Stomach (tissue), 19 donors: Measurements from ENCODE around the gene COQ3. TPM values are rescaled to one million over a fixed set of nuclear protein-coding genes. Genes with fewer than 3 reads are reported as not detected.

Source experiments
- DNase-seq, 2 donors: peaks; one replicate each; pipeline versions ENCODE4 v3.0.0 to v3.0.0-alpha.2; 2013 to 2019
- H3K27ac ChIP-seq, 5 donors: fragments of 200-600 bp in 4 of 5; sonication (generic) in 4 of 5; one replicate each; pipeline ENCODE4 v1.5.1; 2013 to 2019; ENCODE audit warnings: mild to moderate bottlenecking in 1 of 5, moderate library complexity in 1 of 5
- H3K27me3 ChIP-seq, 3 donors: fragments of 200-600 bp; sonication (generic); one replicate each; pipeline ENCODE4 v1.5.1; 2017 to 2019; ENCODE audit warnings: mixed run types in 1 of 3
- H3K36me3 ChIP-seq, 4 donors: fragments of 200-600 bp; sonication (generic); 1 replicate in 3 of 4; 2 replicates in 1 of 4; pipeline ENCODE4 v1.5.1; 2016 to 2019
- H3K4me1 ChIP-seq, 4 donors: fragments of 200-600 bp; sonication (generic); one replicate each; pipeline ENCODE4 v1.5.1; 2016 to 2019
- H3K4me3 ChIP-seq, 4 donors: fragments of 200-600 bp; sonication (generic) in 3 of 4; one replicate each; pipeline ENCODE4 v1.5.1; 2016 to 2019; ENCODE audit warnings: mild to moderate bottlenecking in 1 of 4
- H3K9me3 ChIP-seq, 4 donors: fragments of 200-600 bp; sonication (generic); one replicate each; pipeline ENCODE4 v1.5.1; 2016 to 2019
- EP300 ChIP-seq: sonication (generic); formaldehyde crosslinking; IDR thresholded peaks from one replicate; pipeline ENCODE4 v1.6.1; 2017; ENCODE audit warnings: antibody characterized with exemption
- POLR2A ChIP-seq, 4 donors: fragments of 450-650 bp; IDR thresholded peaks; one replicate each; pipeline ENCODE4 v1.6.1; 2016; ENCODE audit warnings: antibody characterized with exemption in 4 of 4, control low read depth in 2 of 4, mild to moderate bottlenecking in 1 of 4, moderate library complexity in 1 of 4
- POLR2AphosphoS5 ChIP-seq, 3 donors: sonication (generic); formaldehyde crosslinking; IDR thresholded peaks; one replicate each; pipeline ENCODE4 v1.6.1; 2016; ENCODE audit warnings: antibody characterized with exemption in 3 of 3
- WGBS, 5 donors: extraction: QIAGEN DNeasy Blood & Tissue Kit in 3 of 5; methylation state at CpG; one replicate each; pipeline versions ENCODE4 v1.1.5 to v1.1.7; 2013 to 2018; 5-methylcytosine and 5-hydroxymethylcytosine counted together
- intact Hi-C: fragments of 100-400 bp; cut with DNase I; formaldehyde crosslinking; loops from one replicate; pipeline ENCODE4 v1.15.1; 2023; ENCODE audit warnings: low total_unique reads
- long read RNA-seq, 10 donors: transcript quantifications; one replicate each; lab custom pipeline, GENCODE V29; 2026
- polyA plus RNA-seq, 3 donors: library from polyadenylated mRNA; stranded (reverse); fragments of 200-250 nt; gene quantifications; one replicate each; pipeline ENCODE4 v1.2.3, GENCODE V29; 2013
- total RNA-seq, 5 donors: library from RNA; depleted of rRNA; stranded (reverse); fragments of >200 nt; gene quantifications; one replicate each; pipeline versions ENCODE4 v1.1.0 to v1.2.3, GENCODE V29; 2014 to 2016
- TF ChIP-seq, protein P1 (sequence below), 7 experiments: fragments of 450-650 bp in 4 of 7; fragments of 200-600 bp in 3 of 7; sonication (generic) in 3 of 7; IDR thresholded peaks; one replicate each; pipeline ENCODE4 v1.5.1; 2016 to 2019; ENCODE audit warnings: antibody characterized with exemption in 7 of 7, control low read depth in 2 of 7, mild to moderate bottlenecking in 1 of 7
- donor health status: healthy with polysubstance abuse.
- donor health status: Bipolar disorder and iron deficiency.
- donor health status: healthy.

Gene COQ3, protein sequence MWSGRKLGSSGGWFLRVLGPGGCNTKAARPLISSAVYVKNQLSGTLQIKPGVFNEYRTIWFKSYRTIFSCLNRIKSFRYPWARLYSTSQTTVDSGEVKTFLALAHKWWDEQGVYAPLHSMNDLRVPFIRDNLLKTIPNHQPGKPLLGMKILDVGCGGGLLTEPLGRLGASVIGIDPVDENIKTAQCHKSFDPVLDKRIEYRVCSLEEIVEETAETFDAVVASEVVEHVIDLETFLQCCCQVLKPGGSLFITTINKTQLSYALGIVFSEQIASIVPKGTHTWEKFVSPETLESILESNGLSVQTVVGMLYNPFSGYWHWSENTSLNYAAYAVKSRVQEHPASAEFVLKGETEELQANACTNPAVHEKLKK
- total RNA-seq, result 1 to 10 TPM in 2 of 5 donors, under 1 TPM in 1, not detected in 2; 0.58 to 4.4 (median 4.0) TPM
- 10 to 100 TPM in 2 of 3 donors, 1 to 10 TPM in 1; 8.6 to 11.4 (median 10.5) TPM for polyA plus RNA-seq
- long read RNA-seq, donor 1, partial matches to known transcripts, result 0 of 3 reads
- long read RNA-seq, donor 1, other reads (novel, unspliced or antisense), result 0 of 3 reads
- long read RNA-seq, donor 2, transcript COQ3-201 (7 exons, 1,335 nt), result major isoform, 8 of 8 reads
- long read RNA-seq, donor 2, partial matches to known transcripts, result 0 of 8 reads
- long read RNA-seq, donor 2, other reads (novel, unspliced or antisense), result 0 of 8 reads
- long read RNA-seq, donor 3, partial matches to known transcripts, result 0 of 1 reads
- long read RNA-seq, donor 3, other reads (novel, unspliced or antisense), result 0 of 1 reads
- long read RNA-seq, donor 4, partial matches to known transcripts, result 0 of 2 reads
- long read RNA-seq, donor 4, other reads (novel, unspliced or antisense), result 0 of 2 reads
- long read RNA-seq, donor 5, partial matches to known transcripts, result 0 of 2 reads
- long read RNA-seq, donor 5, other reads (novel, unspliced or antisense), result 0 of 2 reads
- long read RNA-seq, donor 6, transcript COQ3-201 (7 exons, 1,335 nt), result major isoform, 7 of 7 reads
- long read RNA-seq, donor 6, partial matches to known transcripts, result 0 of 7 reads
- long read RNA-seq, donor 6, other reads (novel, unspliced or antisense), result 0 of 7 reads
- long read RNA-seq, donor 7, partial matches to known transcripts, result 0 of 1 reads
- long read RNA-seq, donor 7, other reads (novel, unspliced or antisense), result 0 of 1 reads
- long read RNA-seq, donor 8, partial matches to known transcripts, result 0 of 3 reads
- long read RNA-seq, donor 8, other reads (novel, unspliced or antisense), result 0 of 3 reads
- long read RNA-seq, donor 9, partial matches to known transcripts, result 0 of 2 reads
- long read RNA-seq, donor 9, other reads (novel, unspliced or antisense), result 0 of 2 reads
- long read RNA-seq, donor 10, result 0 reads

GRCh38 chr6:99393698-99394531, at the start of gene COQ3:
TSS of gene COQ3 (minus strand) at chr6:99394195. CDS start at chr6:99394179, 16 bp downstream.
- Histone ChIP-seq H3K4me1 (peaks cover 4 to 12% (median 5%) of the 10 kb centered on the region in 4 donors), H3K27me3 (no peaks in the 10 kb centered on the region), H3K4me3 (peak within 1 kb of the TSS; percentile 62 to 93 (median 74)), H3K36me3 (peaks cover 0 to 20% (median 18%) of the 10 kb centered on the region in 4 donors), H3K27ac (peak within 1 kb of the TSS; percentile 74 to 85 (median 84)), H3K9me3 (no peaks in the 10 kb centered on the region)
- 6 to 15% (median 10%) methylated on average over 41 to 56 of the region's 56 CpGs for WGBS, 5 donors
- intact Hi-C loops, result no loop called here
- no peak for TF ChIP-seq EP300
- TF ChIP-seq POLR2AphosphoS5 (IDR thresholded peaks at IDR 0.05), result no peak
- TF ChIP-seq, protein P1, sequence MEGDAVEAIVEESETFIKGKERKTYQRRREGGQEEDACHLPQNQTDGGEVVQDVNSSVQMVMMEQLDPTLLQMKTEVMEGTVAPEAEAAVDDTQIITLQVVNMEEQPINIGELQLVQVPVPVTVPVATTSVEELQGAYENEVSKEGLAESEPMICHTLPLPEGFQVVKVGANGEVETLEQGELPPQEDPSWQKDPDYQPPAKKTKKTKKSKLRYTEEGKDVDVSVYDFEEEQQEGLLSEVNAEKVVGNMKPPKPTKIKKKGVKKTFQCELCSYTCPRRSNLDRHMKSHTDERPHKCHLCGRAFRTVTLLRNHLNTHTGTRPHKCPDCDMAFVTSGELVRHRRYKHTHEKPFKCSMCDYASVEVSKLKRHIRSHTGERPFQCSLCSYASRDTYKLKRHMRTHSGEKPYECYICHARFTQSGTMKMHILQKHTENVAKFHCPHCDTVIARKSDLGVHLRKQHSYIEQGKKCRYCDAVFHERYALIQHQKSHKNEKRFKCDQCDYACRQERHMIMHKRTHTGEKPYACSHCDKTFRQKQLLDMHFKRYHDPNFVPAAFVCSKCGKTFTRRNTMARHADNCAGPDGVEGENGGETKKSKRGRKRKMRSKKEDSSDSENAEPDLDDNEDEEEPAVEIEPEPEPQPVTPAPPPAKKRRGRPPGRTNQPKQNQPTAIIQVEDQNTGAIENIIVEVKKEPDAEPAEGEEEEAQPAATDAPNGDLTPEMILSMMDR (IDR thresholded peaks at IDR 0.05), result no peak
- peak; percentile 64 to 92 for DNase-seq

- H3K27ac ChIP-seq, result no peak overlapping the region
- no peaks in the 10 kb centered on the region for H3K27me3 ChIP-seq
- no peak for TF ChIP-seq EP300
- TF ChIP-seq, protein P1 (IDR thresholded peaks at IDR 0.05), result peak in 4 of 7 experiments; percentile 38 to 85 (median 71)
- WGBS, 5 donors, result 5 to 10% (median 7%) methylated on average over 3 of the region's 3 CpGs
- no peaks in the 10 kb centered on the region for H3K9me3 ChIP-seq
- peaks cover 0 to 35% (median 24%) of the 10 kb centered on the region in 4 donors for H3K36me3 ChIP-seq
- H3K4me3 ChIP-seq, result no peak overlapping the region
- H3K4me1 ChIP-seq, result peaks cover 0 to 11% (median 0%) of the 10 kb centered on the region in 4 donors
- peak in 1 of 2 donors; percentile 43 for DNase-seq
- intact Hi-C loops, result no loop called here
Observed at GRCh38 chr6:99434702-99435530, 40.9 kb upstream of the COQ3 start.

GRCh38 chr6:99432877-99433276, 38.9 kb upstream of the COQ3 start:
- Histone ChIP-seq H3K27ac (no peak overlapping the region), H3K4me1 (peaks cover 0 to 18% (median under 1%) of the 10 kb centered on the region in 4 donors), H3K36me3 (peaks cover 0 to 35% (median 22%) of the 10 kb centered on the region in 4 donors), H3K4me3 (no peak overlapping the region), H3K9me3 (no peaks in the 10 kb centered on the region), H3K27me3 (no peaks in the 10 kb centered on the region)
- TF ChIP-seq EP300, result no peak
- no peak for TF ChIP-seq POLR2A (IDR thresholded peaks at IDR 0.05)
- TF ChIP-seq, protein P1 (IDR thresholded peaks at IDR 0.05), result no peak
- TF ChIP-seq POLR2AphosphoS5 (IDR thresholded peaks at IDR 0.05), result no peak
- WGBS, 5 donors, result 63 to 81% (median 70%) methylated on average over 2 of the region's 2 CpGs
- intact Hi-C loops, result no loop called here
- DNase-seq, result no peak
